K562 (cell line): Measurements from ENCODE around the gene SIGLEC1. TPM values are rescaled to one million over a fixed set of nuclear protein-coding genes. Genes with fewer than 3 reads are reported as not detected.

Experiments used
- BHLHE40 ChIP-seq: IDR thresholded peaks from 2 replicates; pipeline ENCODE4 v1.6.1; 2011; ENCODE audit warnings: low read length, improper control_type of control experiment
- MLX ChIP-seq, 2 experiments: fragments of 450-650 bp in 1 of 2; sonication (generic) in 1 of 2; formaldehyde crosslinking; conservative IDR thresholded peaks; 2 replicates each; pipeline versions ENCODE4 v1.4.0 to v1.8.1; 2020 to 2022; ENCODE audit warnings: mild to moderate bottlenecking in 1 of 2, missing genetic modification reagents in 1 of 2
- PCBP1 ChIP-seq: fragments of 200-400 bp; formaldehyde crosslinking; IDR thresholded peaks from 2 replicates; pipeline ENCODE4 v1.6.1; 2018; ENCODE audit warnings: mild to moderate bottlenecking, low read depth, low read length; ENCODE audit not compliant: poor library complexity, severe bottlenecking
- ZNF239 ChIP-seq: fragments of 250-450 bp; sonication (Bioruptor Pico); IDR thresholded peaks from 2 replicates; pipeline ENCODE4 v1.4.0; 2020; ENCODE audit warnings: mild to moderate bottlenecking
- polyA plus RNA-seq, 8 experiments: library from polyadenylated mRNA; depleted of rRNA in 4 of 8; stranded (reverse) in 5 of 8; unstranded in 3 of 8; fragments of >200 nt; fragmentation: Nextera tagmentation in 2 of 8; fragmentation: Illumina TruSeq in 1 of 8; extraction: Ambion mirVana in 2 of 8; extraction: Trizol in 1 of 8; gene quantifications; 2 replicates each; pipeline versions ENCODE4 v1.2.1 to v1.2.3, GENCODE V29; 2011 to 2014; ENCODE audit warnings: inconsistent platforms in 1 of 8, missing spikeins in 1 of 8
- total RNA-seq, 7 experiments: library from RNA; depleted of rRNA in 6 of 7; stranded (reverse); fragments of >200 nt in 6 of 7; fragmentation: Illumina TruSeq in 2 of 7; extraction: Trizol in 2 of 7; gene quantifications; 2 replicates each; pipeline versions ENCODE4 v1.2.1 to v1.2.3, GENCODE V29; 2011 to 2021; ENCODE audit warnings: low replicate concordance in 1 of 7
- TF ChIP-seq, protein P1 (sequence below), 2 experiments: fragments of 450-650 bp in 1 of 2; sonication (generic) in 1 of 2; formaldehyde crosslinking in 1 of 2; IDR thresholded peaks; 2 replicates each; pipeline versions ENCODE4 v1.7.1 to v1.9.0; 2016 to 2022; ENCODE audit warnings: inconsistent platforms in 1 of 2, mild to moderate bottlenecking in 1 of 2, missing genetic modification reagents in 1 of 2
- TF ChIP-seq, protein P2 (sequence below): sonication (generic); formaldehyde crosslinking; IDR thresholded peaks from 2 replicates; pipeline ENCODE4 v1.8.0; 2022; ENCODE audit warnings: mild to moderate bottlenecking, missing genetic modification reagents, borderline replicate concordance
- TF ChIP-seq, protein P3 (sequence below): sonication (generic); formaldehyde crosslinking; IDR thresholded peaks from 2 replicates; pipeline ENCODE4 v1.8.0; 2023; ENCODE audit warnings: mild to moderate bottlenecking, missing genetic modification reagents

The SIGLEC1 gene
- total and polyA plus RNA-seq, 9 of the 15 experiments (the other 6 are each of a cell fraction or from before 2014, with no cell fraction given), result 0.05 to 0.07 TPM; not detected in 7

DNA sequence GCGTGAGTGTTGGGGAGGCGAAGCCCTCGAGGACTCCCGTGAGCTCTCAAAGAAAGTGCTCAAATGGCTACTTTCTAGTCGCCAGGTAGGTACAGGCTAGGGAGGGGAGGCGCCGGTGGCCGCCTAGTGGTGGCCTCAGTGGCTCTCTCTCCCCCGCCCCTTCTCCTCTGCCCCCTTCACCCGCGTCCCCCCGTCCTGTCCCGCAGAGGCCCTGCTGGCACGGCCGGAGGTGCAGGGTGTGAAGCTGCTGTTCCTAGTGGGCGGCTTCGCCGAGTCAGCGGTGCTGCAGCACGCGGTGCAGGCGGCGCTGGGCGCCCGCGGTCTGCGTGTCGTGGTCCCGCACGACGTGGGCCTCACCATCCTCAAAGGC is 38.9 kb upstream of the SIGLEC1 start (continued):
- TF ChIP-seq, protein P1, sequence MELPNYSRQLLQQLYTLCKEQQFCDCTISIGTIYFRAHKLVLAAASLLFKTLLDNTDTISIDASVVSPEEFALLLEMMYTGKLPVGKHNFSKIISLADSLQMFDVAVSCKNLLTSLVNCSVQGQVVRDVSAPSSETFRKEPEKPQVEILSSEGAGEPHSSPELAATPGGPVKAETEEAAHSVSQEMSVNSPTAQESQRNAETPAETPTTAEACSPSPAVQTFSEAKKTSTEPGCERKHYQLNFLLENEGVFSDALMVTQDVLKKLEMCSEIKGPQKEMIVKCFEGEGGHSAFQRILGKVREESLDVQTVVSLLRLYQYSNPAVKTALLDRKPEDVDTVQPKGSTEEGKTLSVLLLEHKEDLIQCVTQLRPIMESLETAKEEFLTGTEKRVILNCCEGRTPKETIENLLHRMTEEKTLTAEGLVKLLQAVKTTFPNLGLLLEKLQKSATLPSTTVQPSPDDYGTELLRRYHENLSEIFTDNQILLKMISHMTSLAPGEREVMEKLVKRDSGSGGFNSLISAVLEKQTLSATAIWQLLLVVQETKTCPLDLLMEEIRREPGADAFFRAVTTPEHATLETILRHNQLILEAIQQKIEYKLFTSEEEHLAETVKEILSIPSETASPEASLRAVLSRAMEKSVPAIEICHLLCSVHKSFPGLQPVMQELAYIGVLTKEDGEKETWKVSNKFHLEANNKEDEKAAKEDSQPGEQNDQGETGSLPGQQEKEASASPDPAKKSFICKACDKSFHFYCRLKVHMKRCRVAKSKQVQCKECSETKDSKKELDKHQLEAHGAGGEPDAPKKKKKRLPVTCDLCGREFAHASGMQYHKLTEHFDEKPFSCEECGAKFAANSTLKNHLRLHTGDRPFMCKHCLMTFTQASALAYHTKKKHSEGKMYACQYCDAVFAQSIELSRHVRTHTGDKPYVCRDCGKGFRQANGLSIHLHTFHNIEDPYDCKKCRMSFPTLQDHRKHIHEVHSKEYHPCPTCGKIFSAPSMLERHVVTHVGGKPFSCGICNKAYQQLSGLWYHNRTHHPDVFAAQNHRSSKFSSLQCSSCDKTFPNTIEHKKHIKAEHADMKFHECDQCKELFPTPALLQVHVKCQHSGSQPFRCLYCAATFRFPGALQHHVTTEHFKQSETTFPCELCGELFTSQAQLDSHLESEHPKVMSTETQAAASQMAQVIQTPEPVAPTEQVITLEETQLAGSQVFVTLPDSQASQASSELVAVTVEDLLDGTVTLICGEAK (IDR thresholded peaks at IDR 0.05), result no peak
- TF ChIP-seq, protein P1 (CRISPR knock-in tag; IDR thresholded peaks at IDR 0.05), result no peak
- TF ChIP-seq ZNF239 (CRISPR knock-in tag) (no peak), PCBP1 (no peak), BHLHE40 (no peak), MLX (CRISPR knock-in tag; conservative IDR thresholded peaks at IDR 0.05) (no peak)
- TF ChIP-seq, protein P2, sequence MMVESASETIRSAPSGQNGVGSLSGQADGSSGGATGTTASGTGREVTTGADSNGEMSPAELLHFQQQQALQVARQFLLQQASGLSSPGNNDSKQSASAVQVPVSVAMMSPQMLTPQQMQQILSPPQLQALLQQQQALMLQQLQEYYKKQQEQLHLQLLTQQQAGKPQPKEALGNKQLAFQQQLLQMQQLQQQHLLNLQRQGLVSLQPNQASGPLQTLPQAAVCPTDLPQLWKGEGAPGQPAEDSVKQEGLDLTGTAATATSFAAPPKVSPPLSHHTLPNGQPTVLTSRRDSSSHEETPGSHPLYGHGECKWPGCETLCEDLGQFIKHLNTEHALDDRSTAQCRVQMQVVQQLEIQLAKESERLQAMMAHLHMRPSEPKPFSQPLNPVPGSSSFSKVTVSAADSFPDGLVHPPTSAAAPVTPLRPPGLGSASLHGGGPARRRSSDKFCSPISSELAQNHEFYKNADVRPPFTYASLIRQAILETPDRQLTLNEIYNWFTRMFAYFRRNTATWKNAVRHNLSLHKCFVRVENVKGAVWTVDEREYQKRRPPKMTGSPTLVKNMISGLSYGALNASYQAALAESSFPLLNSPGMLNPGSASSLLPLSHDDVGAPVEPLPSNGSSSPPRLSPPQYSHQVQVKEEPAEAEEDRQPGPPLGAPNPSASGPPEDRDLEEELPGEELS (CRISPR knock-in tag), result no peak
- TF ChIP-seq, protein P3, sequence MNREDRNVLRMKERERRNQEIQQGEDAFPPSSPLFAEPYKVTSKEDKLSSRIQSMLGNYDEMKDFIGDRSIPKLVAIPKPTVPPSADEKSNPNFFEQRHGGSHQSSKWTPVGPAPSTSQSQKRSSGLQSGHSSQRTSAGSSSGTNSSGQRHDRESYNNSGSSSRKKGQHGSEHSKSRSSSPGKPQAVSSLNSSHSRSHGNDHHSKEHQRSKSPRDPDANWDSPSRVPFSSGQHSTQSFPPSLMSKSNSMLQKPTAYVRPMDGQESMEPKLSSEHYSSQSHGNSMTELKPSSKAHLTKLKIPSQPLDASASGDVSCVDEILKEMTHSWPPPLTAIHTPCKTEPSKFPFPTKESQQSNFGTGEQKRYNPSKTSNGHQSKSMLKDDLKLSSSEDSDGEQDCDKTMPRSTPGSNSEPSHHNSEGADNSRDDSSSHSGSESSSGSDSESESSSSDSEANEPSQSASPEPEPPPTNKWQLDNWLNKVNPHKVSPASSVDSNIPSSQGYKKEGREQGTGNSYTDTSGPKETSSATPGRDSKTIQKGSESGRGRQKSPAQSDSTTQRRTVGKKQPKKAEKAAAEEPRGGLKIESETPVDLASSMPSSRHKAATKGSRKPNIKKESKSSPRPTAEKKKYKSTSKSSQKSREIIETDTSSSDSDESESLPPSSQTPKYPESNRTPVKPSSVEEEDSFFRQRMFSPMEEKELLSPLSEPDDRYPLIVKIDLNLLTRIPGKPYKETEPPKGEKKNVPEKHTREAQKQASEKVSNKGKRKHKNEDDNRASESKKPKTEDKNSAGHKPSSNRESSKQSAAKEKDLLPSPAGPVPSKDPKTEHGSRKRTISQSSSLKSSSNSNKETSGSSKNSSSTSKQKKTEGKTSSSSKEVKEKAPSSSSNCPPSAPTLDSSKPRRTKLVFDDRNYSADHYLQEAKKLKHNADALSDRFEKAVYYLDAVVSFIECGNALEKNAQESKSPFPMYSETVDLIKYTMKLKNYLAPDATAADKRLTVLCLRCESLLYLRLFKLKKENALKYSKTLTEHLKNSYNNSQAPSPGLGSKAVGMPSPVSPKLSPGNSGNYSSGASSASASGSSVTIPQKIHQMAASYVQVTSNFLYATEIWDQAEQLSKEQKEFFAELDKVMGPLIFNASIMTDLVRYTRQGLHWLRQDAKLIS (CRISPR knock-in tag), result no peak
